A673 (cell line): Measurements from ENCODE around the gene MSI2.

Experiments used
- EZH2 ChIP-seq: fragments of 200-600 bp; sonication (generic); IDR thresholded peaks from 2 replicates; pipeline ENCODE4 v1.6.1; 2017; ENCODE audit warnings: borderline replicate concordance, low read depth, mild to moderate bottlenecking, mixed read lengths, antibody characterized with exemption, low read length; ENCODE audit not compliant: poor library complexity, severe bottlenecking
- TF ChIP-seq, protein P1 (sequence below): fragments of 300-800, 200-600 bp; sonication (generic); conservative IDR thresholded peaks from 2 replicates; pipeline ENCODE4 v1.5.1; 2017; ENCODE audit warnings: low read depth, mild to moderate bottlenecking, antibody characterized with exemption, low read length, moderate library complexity, mixed read lengths

DNA sequence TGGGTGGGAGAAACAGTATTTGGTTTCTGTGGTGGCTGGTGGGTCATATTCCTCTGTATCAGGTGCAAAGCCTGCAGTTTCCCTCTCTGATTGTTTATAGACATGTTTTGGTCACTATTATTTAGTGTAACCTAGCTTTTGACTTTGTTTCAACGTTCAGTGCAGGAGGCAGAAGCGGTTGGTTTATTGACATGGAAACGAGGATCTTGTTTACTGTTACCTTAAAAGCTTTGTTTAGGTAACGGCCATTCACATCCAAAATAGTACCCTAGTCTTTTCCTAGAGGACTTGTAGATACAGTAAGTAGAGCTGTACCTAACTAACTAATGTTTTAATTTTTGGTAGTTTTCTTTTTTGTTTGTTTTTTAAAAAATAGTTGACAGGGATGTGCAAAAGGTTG lies 3.5 kb downstream of the MSI2 start:
- no peak for TF ChIP-seq EZH2
- TF ChIP-seq, protein P1, sequence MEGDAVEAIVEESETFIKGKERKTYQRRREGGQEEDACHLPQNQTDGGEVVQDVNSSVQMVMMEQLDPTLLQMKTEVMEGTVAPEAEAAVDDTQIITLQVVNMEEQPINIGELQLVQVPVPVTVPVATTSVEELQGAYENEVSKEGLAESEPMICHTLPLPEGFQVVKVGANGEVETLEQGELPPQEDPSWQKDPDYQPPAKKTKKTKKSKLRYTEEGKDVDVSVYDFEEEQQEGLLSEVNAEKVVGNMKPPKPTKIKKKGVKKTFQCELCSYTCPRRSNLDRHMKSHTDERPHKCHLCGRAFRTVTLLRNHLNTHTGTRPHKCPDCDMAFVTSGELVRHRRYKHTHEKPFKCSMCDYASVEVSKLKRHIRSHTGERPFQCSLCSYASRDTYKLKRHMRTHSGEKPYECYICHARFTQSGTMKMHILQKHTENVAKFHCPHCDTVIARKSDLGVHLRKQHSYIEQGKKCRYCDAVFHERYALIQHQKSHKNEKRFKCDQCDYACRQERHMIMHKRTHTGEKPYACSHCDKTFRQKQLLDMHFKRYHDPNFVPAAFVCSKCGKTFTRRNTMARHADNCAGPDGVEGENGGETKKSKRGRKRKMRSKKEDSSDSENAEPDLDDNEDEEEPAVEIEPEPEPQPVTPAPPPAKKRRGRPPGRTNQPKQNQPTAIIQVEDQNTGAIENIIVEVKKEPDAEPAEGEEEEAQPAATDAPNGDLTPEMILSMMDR, result no peak
